ENCODE measurements around the gene PPEF2. TPM values are rescaled to one million over a fixed set of nuclear protein-coding genes. Genes with fewer than 3 reads are reported as not detected.

PPEF2 gene
- total RNA-seq, 1 experiment from 2014 or later, result not detected

- H3K79me2 ChIP-seq (ENCODE audit: insufficient read depth, low read length), result no peaks in the 10 kb centered on the region
- H3K79me1 ChIP-seq (ENCODE audit: insufficient read depth, low read depth, low read length, poor library complexity, severe bottlenecking), result no peaks in the 10 kb centered on the region
- no peaks in the 10 kb centered on the region for H4K20me1 ChIP-seq (ENCODE audit: control insufficient read depth, insufficient read depth, insufficient read length)
- no peak overlapping the region for H4K8ac ChIP-seq (replicated peaks; ENCODE audit: insufficient read length, low read depth, low read length)
- H3K9ac ChIP-seq (ENCODE audit: extremely low read depth, insufficient read length, low read length), result no peak overlapping the region
- Mint-ChIP-seq H3K27me3 (ENCODE audit: low read depth) (no peaks in the 10 kb centered on the region; the same call in 1 of the 2 replicates), H3K36me3 (ENCODE audit: insufficient read depth in 1 of 3, low read depth in 3 of 3) (peaks cover 17 to 36% (median 26%) of the 10 kb centered on the region in 3 experiments), H3K4me1 (peaks cover 17 to 18% of the 10 kb centered on the region in 2 experiments), H3K4me3 (no peak overlapping the region), H3K27ac (peak overlapping the region in 1 of 3 experiments; percentile 9; a peak in 2 of 7 replicates), H3K9me3 (peaks cover 33 to 36% of the 10 kb centered on the region in 2 experiments)
- H2BK120ac ChIP-seq (ENCODE audit: low read depth, low read length, poor library complexity, severe bottlenecking), result peak overlapping the region; percentile 1
- H3K18ac ChIP-seq (ENCODE audit: insufficient read length, low read depth, low read length), result no peak overlapping the region
- no peaks in the 10 kb centered on the region for H3K4me1 ChIP-seq (ENCODE audit: insufficient read depth, low read length)
- no peak overlapping the region for H2BK5ac ChIP-seq (ENCODE audit: insufficient read length, low read length)
- DNase-seq, result no peak
- no peak overlapping the region for H2BK20ac ChIP-seq (ENCODE audit: low read depth, low read length, poor library complexity, severe bottlenecking)
- WGBS (ENCODE audit: extremely low coverage, insufficient read length, low lambda C conversion rate), result no CpG with 5 or more reads among the region's 3 CpGs
- no peak overlapping the region for H3T11ph ChIP-seq (ENCODE audit: low read length)
- H3K56ac ChIP-seq (ENCODE audit: insufficient read length, low read depth, low read length), result no peak overlapping the region
- H3K23ac ChIP-seq (ENCODE audit: insufficient read length, low read depth, low read length), result no peak overlapping the region
- no peak overlapping the region for H4K5ac ChIP-seq (ENCODE audit: insufficient read length, low read depth, low read length)
- H3K14ac ChIP-seq (ENCODE audit: insufficient read depth, low read length), result no peak overlapping the region
- H3K27me3 ChIP-seq (ENCODE audit: insufficient read depth, low read length), result no peaks in the 10 kb centered on the region
- no peak overlapping the region for H3K4ac ChIP-seq (ENCODE audit: low read depth, low read length)
- peaks cover 9% of the 10 kb centered on the region for H3K9me3 ChIP-seq (ENCODE audit: control insufficient read depth, low read depth, low read length)
- H2BK15ac ChIP-seq (ENCODE audit: low read depth, low read length), result no peak overlapping the region
- H3K4me2 ChIP-seq (ENCODE audit: insufficient read depth, insufficient read length, low read length), result no peak overlapping the region
- no peak overlapping the region for H3K27ac ChIP-seq (ENCODE audit: insufficient read length, low read depth, low read length)
- TF ChIP-seq CTCF (conservative IDR thresholded peaks at IDR 0.05), result no peak
- no peak overlapping the region for H4K91ac ChIP-seq (ENCODE audit: insufficient read length, low read depth, low read length)
- H2AK5ac ChIP-seq (ENCODE audit: insufficient read length, low read length), result no peak overlapping the region
- H2BK12ac ChIP-seq (ENCODE audit: insufficient read length, low read depth, low read length), result no peak overlapping the region
- no peak overlapping the region for H2AFZ ChIP-seq (ENCODE audit: low read length)
- H3K23me2 ChIP-seq (ENCODE audit: insufficient read length, low read depth, low read length, poor library complexity, severe bottlenecking), result no peaks in the 10 kb centered on the region
Measured at GRCh38 chr4:75907966-75908365, 5.7 kb upstream of the PPEF2 start.

Data from H9 (cell line).